GM12873 (cell line): Measurements from ENCODE around the gene CEP112.

Experiments used
- TF ChIP-seq, protein P1 (sequence below): IDR thresholded peaks from 2 replicates; pipeline ENCODE4 v1.5.1; 2012; ENCODE audit warnings: low read depth, mild to moderate bottlenecking, moderate library complexity, low read length, control low read depth; ENCODE audit not compliant: insufficient read depth; ENCODE audit errors: missing control alignments

CEP112 gene

DNA sequence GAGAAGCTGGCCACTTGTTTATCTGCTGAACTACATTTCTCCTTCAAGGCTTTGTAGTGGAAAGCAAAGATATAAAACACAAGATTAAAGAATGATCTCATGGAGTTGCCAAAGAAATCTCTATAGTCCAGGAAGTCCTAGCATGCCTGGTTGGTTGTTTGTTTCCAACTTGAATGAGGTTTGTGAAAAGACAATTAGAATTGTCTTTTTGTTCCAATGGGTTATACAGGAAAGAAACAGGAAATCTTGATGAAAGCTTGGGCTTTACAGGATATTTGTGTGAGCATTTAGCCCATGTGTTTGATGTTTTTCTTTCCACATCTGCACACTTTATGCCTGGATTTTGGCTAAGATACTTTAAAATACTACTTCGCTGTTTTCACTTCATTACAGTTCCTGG lies 273.4 kb downstream of the CEP112 start:
- TF ChIP-seq, protein P1, sequence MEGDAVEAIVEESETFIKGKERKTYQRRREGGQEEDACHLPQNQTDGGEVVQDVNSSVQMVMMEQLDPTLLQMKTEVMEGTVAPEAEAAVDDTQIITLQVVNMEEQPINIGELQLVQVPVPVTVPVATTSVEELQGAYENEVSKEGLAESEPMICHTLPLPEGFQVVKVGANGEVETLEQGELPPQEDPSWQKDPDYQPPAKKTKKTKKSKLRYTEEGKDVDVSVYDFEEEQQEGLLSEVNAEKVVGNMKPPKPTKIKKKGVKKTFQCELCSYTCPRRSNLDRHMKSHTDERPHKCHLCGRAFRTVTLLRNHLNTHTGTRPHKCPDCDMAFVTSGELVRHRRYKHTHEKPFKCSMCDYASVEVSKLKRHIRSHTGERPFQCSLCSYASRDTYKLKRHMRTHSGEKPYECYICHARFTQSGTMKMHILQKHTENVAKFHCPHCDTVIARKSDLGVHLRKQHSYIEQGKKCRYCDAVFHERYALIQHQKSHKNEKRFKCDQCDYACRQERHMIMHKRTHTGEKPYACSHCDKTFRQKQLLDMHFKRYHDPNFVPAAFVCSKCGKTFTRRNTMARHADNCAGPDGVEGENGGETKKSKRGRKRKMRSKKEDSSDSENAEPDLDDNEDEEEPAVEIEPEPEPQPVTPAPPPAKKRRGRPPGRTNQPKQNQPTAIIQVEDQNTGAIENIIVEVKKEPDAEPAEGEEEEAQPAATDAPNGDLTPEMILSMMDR: no peak

DNA sequence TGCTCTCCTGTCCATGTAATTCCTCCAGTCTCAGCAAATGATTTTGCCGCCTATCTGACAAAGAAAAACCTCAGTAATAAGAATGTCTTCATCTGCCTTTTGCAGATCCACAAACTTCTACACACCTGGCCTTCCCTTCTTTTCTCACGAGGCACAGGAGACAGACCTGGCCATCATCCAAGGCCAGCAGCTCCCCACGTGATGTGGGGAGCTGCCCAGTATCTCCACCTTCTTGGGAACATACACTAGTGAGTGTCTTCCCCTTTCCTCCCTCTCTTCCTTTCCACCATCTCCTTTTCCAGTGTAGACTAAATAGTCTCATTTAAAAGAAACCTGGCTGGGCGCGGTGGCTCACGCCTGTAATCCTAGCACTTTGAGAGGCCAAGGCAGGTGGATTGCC lies 274.4 kb downstream of the CEP112 start:
- TF ChIP-seq, protein P1: no peak

DNA sequence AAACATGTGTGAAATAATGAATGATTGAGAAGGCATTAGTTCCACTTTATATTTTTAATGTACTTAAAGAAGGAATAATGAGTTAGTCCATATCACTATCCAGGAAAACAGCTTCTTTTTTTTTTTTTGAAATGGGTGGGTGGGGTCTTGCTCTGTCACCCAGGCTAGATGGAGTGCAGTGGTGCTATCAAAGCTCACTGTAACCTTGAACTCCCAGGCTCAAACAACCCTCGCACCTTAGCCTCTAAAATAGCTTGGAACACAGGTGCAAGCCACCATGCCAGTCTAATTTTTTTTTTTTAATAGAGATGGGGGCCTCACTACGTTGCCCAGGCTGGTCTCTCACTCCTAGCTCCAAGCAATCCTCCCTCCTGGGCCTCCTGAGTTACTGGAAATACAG lies 275.5 kb downstream of the CEP112 start:
- TF ChIP-seq, protein P1: no peak

DNA sequence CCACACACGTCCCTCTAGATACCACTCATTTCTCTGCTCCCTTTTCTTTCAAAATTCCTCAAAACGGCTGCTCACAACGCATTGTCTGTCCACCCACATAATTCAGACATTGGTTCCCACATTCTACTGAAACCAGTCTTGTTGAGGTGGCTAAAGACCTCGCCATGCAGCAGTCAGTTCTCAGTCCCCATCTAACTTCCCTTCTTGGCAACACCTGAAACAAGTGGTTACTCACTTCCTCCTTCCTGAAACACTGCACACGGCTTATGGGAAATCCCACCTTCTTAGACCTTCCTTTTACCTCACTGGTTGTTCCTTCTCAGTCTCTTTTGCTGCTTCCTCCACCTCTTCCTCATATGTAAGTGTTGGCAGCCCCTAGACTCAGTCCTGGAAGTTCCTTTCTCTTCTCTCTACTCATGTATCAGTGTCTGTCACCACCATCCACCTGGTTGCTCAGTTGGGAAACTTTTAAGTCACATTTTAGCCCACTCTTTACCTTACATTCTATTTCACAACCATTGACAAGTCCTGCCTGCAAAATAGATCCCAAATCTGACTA lies 277.1 kb downstream of the CEP112 start:
- TF ChIP-seq, protein P1: no peak

DNA sequence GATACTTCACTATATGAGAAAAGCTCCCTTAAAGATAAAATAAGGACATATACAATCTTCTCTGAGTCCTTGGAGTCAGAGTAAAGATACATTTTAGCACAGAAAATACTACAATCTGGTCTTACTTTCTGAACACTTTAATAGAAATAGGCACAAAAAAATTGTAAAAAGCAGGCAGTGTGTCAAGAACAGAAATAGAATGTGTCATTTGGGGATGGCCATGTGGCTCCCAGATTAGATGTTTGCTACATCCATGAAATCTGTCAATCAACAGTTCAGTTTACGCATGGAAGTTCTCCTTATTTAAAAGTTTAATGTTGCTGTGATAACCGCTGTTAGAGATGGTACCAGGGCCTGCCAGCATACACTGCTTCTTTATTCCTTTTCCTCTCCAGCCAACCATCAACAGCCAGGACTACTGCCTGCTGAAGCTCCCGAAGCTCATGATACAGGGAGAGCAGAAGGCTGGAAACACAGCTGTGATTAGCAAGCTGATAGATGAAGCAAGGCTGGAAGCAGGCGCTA lies 278.5 kb downstream of the CEP112 start:
- TF ChIP-seq, protein P1: no peak

DNA sequence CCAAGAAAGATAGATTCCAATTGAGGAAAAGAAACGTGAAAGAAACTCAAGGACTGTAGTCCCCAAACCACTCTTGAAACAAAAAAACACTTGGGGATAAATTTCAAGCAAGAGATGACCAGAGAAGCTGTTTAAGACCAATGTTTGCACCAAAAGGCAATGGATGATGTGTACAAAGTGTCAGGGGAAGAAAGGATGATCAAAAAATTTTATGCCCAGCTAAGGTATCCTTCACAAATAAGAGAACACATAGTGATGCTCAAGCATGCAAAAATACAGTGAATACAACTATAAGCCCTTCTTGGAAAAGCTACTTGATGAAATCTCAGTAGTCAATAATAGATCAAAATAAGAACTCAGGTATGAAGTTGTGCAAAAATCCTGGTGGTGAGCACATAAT lies 281.1 kb downstream of the CEP112 start:
- TF ChIP-seq, protein P1: no peak

DNA sequence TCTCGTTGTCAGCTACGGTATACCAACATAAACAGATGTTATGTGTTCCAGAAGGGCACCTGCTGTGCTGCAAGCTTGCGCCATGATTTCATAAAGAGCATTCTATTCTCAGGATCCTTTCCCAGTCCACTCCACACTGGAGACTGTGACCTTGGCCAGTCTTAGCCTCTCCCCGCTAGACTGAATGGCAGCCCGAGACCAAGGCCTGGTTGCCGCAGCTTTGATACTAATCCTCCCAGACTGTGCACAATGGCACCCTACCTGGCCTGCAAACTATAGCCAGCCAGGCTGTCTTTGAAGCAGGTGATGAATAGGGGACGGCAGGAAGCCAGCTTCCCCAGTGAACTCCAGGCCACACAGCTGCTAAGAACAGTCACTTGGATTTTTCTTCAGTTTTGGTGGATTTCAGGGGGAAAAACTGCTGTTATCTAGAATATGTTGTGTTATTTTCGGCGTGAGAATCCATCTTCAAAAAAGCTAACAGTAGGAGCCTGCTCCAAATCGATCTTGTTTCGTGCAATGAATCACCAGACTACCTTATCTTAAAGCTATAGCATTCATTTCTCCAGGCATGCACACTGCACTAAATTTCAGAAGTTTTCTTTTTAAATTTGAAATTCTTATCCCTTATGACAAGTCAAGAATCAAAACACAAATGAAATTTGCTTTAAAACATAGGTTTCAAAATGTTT lies 289.0 kb downstream of the CEP112 start:
- TF ChIP-seq, protein P1: no peak
